NCI-H524 (cell line): ENCODE results near the gene MANF.
"Not testable (repeated sequence)": the region's sequence is repeated elsewhere in the genome, so short reads cannot be mapped to it uniquely, and the experiment has no call there.

Experiments used
- DNase-seq, 2 experiments: peaks; one replicate each; lab custom pipeline; 2025; lab: John Stamatoyannopoulos, UW

The MANF gene

GRCh38 chr3:51384726-51385473, at the start of gene MANF:
TSS of gene MANF (plus strand) at chr3:51385291. CDS start at chr3:51385343, 52 bp downstream.
- peak; percentile 94 to 97 for DNase-seq

DNA sequence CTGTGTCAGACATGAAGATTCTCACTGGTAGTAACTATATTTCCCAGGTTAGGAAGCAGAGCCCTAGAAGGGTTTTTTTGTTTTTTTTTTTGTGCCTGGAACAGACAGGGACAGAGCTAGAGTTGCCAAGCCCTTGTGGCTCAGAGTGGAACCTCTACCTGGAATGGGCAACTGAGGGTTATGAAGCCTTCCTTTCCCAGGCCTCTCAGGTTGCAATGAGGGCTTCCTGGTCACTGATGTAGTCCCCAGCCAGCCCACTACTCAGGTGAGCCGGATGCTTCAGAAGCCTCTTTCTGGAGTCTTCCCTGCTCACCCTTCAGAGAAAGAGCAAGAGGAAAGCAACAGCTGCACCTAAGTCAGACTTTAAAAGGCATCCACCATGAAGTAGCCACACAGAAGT, 48.8 kb upstream of the MANF start:
- no peak for DNase-seq

- no peak for DNase-seq
Observed at GRCh38 chr3:51337666-51338065, 47.4 kb upstream of the MANF start.

GRCh38 chr3:51338632-51339031, 46.5 kb upstream of the MANF start:
- DNase-seq: no peak

DNA sequence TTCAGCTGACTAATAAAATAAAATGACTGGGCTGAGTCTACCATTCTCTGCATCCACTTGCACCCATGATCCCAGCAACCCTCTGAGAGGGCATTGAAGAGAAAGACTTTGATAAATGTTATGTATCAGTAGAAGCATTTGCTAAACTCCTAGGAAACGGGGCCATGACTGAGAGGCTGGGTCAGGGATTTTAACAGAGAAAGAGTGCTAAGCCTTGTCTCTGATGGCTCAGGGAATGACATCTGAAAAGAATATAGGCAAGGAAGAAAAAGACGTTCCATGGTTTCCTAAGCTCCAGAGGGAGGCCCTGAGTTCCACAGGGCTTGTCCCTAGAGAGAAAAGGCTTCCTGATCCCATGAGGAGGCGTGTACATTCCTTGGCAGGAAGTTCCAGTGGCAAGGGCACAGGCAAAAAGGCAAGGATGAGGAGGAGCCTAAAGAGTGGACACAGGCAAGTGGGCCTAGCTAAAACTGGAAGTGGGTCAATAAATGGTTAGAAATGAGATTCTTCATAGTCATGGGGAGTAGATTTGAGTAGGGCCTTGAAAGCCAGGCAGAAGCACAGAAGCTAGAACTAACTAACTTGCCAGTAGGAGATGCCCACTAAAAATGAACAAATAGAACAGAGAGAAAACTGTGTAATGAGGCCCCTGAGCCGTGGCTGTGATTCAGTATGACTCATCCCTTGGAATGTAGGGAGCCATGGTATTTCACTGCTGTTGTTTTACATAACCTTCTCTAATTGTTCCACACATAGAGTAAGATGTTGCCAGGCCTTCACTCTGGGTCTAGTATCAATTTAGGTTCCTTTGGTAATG, 44.9 kb upstream of the MANF start:
- DNase-seq: no peak

DNA sequence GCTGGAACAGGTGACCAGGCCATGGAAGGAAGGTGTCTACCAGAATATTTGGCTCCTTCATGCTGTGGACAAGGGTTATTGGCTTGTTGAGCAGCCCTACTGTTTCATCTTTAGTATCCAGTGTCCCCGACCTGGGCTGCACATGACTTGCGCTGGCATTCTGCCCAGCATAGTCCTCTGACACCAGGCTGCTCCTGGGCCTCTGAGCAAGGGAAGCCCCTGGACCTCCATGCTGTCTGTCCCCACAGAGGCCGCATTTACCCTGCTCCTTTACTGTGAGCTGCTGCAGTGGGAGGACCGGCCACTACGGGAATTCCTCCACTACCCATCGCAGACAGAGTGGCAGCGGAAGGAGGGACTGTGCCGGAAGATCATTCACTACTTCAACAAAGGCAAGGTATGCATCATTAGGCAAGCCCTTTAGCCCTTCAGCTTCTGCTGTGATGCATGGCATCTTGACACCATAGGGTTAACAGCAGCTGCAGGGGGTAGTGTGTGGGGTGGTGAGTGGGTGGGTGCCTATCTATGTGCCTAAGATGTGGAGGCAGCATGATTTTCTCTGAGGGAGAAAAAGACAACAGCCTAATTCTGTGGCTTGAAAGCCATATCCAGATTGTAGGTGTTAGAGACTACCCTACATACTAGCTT, 44.0 kb upstream of the MANF start:
- no peak for DNase-seq

- DNase-seq: no peak
Observed at GRCh38 chr3:51343918-51344687, 41.0 kb upstream of the MANF start.

DNA sequence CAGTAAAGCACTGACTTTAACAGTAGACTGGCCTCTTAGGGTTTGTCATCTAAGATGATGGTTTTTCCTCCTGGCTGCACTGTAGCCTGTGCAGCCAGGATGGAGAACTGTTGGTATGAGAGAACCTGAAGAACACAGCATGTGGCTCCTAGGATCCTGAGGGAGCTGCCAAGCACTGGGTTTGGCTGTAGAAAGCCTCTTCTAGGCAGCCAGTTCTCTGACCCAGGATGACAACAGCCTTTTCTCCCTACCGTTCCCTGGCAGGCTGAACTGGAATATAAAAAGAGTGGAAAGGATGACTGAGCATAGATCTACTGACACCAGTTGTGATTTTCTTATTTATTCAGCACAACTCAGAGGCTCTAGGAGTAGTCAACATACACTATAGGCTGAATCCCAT, 34.3 kb upstream of the MANF start:
- no peak for DNase-seq

GRCh38 chr3:51353131-51353530, 32.0 kb upstream of the MANF start:
- peak in 1 of 2 experiments; percentile 33 for DNase-seq

GRCh38 chr3:51353691-51354090, 31.4 kb upstream of the MANF start:
- DNase-seq: no peak

DNA sequence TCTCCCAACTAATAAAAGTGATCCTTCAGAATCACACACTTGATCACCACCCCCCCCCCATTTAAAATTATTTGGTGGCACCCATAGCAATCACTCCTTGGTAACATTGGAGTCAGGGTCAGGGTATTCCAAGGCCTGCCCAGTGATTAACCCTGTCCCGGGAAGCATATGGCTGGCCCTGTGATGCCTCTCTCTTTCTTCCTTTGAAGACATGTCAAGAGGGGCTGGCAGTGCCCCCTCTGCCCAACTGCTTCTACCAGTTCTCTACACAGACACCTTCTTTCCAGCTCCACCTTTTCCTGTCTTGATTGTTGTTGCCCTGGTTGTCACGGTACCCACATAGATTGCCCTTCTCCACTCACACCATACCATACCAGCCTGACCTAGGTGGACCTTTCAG, 30.9 kb upstream of the MANF start:
- no peak for DNase-seq

- no peak for DNase-seq
Observed at GRCh38 chr3:51354731-51355615, 30.1 kb upstream of the MANF start.

DNA sequence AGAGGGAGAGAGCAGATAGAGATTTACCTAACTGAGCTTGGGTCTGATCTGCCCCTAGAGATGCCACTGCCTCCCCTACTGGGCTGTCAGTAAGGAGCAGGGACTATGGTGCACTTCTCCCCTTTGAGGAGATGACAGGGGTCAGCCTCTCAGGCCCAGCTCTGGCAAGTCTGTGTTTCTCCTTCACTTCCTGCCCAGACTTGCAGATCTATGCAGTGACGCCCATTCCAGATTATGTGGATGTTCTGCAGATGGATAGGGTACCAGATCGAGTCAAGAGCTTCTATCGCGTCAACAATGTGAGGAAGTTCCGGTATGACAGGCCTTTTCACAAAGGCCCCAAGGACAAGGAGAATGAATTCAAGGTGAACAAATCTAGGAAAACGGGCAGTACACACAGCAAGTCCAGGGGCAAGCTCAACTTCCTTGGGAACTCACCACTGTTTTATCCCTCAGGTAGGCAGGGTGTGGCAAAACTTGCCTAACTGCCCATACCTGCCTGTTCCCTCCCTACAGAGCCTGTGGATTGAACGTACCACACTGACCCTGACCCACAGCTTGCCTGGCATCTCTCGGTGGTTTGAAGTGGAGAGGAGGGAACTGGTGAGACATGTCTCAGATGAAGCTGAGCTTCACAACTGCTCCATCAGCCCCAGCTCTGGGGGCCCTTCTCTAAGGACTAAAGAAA, 29.1 kb upstream of the MANF start:
- DNase-seq: no peak

DNA sequence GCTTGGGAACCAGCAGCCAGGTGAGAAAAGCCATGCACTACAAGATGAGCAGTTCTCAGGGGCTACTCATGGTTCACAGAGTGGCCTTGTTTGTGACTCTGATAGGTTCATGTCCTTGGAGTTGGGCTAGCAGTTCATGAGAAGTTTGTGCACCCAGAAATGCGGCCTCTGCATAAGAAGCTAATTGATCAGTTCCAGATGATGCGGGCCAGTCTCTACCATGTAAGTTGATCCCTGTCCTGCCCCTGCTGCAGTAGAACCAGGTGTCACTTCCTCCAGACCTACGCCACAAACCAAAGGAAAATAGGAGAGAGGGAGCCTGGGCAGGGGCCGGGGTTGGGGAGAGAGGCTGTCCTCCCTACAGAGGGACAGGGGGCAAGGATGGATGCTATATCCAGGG, 27.2 kb upstream of the MANF start:
- no peak for DNase-seq

- no peak for DNase-seq
Observed at GRCh38 chr3:51358981-51359380, 26.1 kb upstream of the MANF start.

DNA sequence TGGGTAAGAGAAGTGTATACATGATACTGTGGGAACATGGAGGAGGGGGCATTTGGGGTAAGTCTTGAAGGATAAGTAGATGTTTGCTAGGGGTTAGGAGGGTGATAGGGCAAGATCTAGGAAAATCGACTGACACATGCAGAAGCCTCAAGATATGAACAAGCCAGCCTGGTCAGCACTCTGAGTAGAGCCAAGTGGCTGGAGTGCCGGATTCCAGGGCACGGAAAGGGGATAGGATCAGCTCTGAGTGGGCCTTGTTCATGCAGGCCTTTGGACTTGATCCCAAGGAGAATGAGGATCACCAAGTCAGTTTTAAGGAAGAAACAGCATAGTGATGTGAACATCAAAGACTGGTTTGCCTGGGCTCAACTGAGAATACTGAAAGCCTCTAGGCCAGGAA, 24.3 kb upstream of the MANF start:
- no peak for DNase-seq

DNA sequence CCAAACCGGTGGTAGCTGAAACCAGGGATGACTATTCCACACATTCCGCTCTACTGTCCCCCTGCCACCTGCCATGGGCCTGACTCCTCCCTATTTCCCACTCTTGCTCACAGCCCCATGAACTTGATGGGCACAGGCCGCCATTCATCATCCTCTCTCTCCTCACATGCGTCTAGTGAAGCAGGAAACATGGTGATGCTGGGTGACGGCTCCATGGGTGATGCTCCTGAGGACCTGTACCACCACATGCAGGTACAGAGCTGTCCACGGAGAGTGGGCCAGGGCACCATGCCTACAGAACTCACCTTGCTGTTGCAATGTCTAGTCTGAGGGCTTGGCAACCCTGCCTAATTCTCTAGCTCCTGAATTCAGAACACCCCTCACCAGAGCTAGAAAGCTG, 23.3 kb upstream of the MANF start:
- no peak for DNase-seq

DNA sequence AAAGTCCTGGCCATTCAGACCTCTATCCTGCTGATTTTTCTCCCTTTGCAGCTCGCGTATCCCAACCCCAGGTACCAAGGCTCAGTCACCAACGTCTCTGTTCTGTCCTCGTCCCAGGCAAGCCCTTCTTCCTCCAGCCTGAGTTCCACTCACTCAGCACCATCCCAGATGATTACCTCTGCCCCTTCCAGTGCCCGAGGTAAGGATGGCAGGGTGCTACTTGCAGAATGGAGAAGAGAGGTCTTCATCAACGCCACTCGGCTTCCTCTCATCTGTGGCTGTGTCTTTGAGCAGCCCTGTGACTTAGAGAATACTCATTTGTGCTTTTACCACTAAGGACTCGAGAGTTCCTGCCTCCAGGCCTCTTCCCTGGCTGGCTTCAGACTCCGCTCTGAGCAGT, 22.6 kb upstream of the MANF start:
- no peak for DNase-seq

DNA sequence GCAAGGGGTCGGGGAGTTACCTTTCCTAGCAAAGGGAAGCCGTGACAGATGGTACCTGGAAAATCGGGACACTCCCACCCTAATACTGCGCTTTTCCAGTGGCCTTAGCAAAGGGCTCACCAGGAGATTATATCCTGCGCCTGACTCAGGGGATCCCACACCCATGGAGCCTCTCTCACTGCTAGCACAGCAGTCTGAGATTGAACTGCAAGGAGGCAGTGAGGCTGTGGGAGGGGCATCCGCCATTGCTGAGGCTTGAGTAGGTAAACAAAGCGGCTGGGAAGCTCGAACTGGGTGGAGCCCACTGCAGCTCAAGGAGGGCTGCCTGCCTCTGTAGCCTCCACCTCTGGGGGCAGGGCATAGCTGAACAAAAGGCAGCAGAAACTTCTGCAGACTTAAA, 16.8 kb upstream of the MANF start:
- DNase-seq: not testable (repeated sequence)

DNA sequence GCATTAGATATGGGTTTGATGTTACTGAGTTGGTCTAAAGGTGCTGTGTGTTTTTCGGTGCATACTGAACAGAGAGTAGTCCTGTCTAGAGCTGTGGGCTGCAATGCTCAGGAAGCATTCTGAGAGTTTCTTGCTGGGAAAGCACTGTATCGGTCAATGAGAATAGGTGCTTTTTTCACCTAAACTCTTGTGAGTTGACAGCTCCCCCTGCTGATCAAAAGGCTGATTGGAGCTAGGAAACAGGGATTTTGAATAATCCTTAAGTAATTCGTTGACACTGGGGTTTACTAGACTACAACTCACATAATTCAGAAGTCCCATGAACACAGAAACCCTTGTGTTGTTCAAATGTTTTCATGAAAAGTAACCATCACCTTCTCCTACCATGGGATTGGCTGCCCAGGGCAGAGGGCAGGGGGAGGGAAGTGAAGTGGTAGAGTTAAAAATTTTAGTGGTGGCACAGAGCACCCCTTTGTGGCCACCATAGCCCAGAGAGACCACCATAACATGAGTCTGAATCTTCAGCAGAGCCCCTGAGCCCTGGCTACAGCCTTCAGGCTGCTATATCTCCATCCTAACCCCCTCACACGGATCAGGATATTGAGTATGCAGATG, 13.0 kb upstream of the MANF start:
- peak; percentile 27 to 78 for DNase-seq
